NCI-H128 (cell line): Measurements from ENCODE around the gene LYSET.
"Not testable (repeated sequence)": the region's sequence is repeated elsewhere in the genome, so short reads cannot be mapped to it uniquely, and the experiment has no call there.

Experiments used
- DNase-seq: peaks from one replicate; lab custom pipeline; 2025; ENCODE audit not compliant: unreplicated experiment; lab: John Stamatoyannopoulos, UW

Gene LYSET

DNA sequence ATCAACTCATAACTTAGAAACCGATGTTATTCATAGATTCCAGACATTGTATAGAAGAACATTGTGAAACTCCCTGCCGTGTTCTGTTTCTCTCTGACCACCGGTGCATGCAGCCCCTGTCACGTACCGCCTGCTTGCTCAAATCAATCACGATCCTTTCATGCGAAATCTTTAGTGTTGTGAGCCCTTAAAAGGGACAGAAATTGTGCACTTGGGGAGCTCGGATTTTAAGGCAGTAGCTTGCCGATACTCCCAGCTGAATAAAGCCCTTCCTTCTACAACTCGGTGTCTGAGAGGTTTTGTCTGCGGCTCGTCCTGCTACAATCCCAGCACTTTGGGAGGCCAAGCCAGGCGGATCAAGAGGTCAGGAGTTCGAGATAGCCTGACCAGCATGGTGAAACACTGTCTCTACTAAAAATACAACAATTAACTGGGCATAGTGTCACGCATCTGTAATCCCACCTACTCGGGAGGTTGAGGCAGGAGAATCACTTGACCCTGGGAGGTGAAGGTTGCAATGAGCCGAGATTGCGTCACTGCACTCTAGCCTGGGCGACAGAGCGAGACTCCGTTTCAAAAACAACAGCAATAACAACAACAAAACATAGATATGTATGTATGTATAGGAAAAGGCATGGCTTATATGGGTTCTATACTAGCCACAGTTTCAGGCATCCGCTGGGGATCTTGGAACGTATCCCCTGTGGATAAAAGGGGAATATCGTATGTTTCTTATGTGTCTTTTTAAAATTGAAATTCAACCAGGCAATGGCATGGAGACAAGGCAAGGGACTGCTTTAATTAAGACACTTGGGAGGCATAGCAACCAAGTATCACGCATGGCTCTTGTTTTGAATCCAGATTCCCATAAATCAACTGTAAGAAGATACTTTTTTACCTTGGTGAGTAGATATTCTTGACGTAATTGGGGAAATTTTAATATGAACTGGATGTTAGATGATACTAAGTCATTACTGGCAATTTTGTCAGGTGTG lies 19.5 kb upstream of the LYSET start:
- not testable (repeated sequence) for DNase-seq

DNA sequence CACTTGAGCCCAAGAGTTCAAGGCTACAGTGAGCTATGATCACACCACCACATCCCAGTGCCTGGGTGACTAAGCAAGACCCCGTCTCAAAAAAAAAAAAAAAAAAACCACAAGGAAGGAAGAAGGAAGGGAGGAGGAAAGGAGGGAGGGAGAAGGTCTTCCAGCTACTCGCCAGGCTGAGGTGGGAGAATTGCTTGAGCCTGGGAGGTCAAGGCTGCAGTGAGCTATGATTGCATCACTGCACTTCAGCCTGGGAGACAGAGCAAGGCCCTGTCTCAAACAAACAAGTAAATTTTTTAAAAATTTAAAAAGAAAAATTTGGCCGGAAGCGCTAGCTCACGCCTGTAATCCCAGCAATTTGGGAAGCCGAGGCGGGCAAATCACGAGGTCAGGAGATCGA lies 16.5 kb upstream of the LYSET start:
- DNase-seq: not testable (repeated sequence)

DNA sequence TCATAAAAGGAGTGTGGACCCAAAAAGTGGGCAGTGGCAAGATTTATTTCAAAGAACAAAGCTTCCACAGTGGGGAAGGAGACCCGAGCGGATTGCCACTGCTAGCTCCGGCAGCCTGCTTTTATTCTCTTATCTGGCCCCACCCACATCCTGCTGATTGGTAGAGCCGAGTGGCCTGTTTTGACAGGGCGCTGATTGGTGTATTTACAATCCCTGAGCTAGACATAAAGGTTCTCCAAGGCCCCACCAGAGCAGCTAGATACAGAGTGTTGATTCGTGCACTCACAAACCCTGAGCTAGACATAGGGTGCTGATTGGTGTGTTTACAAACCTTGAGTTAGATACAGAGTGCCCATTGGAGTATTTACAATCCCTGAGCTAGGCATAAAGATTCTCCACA lies 15.5 kb upstream of the LYSET start:
- not testable (repeated sequence) for DNase-seq

DNA sequence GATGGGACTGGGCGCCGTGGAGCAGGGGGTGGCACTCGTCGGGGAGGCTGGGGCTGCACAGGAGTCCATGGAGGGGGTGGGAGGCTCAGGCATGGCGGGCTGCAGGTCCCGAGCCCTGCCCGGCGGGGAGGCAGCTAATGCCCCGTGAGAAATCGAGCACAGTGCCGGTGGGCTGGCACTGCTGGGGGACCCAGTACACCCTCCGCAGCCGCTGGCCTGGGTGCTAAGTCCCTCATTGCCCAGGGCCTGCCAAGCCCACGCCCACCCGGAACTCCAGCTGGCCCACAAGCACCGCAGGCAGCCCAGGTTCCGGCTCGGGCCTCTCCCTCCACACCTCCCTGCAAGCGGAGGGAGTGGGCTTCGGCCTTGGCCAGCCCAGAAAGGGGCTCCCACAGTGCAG lies 15.0 kb upstream of the LYSET start:
- not testable (repeated sequence) for DNase-seq

DNA sequence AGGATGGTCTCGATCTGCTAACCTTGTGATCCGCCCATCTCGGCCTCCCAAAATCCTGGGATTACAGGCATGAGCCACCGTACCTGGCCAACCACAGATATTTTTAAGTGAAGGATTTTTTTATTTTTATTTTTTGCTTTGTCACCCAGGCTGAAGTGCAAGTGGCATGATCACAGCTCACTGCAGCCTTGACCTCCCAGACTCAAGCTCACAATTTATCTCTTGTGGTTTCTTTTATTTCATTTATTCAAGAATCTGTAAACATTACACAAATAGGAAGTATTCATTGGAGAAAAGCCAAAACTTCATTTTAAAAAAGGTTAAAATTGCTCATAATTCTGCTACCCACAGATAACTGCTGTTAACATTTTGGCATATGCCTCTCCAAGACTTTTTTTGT lies 13.7 kb upstream of the LYSET start:
- DNase-seq: no peak

DNA sequence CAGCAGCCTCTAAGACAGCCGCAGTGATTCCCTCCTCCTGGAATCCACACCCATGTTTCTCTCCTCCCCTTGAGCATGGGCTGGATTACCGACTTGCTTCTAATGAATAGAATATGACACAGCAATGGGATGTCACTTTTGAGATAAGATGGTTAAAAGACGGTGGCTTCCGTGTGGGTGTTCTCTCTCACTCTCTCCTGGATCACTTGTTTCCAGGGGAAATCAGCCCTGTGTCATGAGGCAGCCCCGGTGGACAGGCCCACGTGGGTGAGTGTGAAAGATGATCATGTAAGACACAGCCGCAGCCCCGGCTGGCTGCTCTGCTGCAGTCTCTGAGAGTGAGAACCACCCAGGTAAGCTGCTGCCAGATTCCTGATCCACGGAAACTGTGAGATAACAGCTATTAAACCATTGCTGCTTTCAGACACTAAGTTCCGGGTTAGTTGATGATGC lies 11.1 kb upstream of the LYSET start:
- no peak for DNase-seq

DNA sequence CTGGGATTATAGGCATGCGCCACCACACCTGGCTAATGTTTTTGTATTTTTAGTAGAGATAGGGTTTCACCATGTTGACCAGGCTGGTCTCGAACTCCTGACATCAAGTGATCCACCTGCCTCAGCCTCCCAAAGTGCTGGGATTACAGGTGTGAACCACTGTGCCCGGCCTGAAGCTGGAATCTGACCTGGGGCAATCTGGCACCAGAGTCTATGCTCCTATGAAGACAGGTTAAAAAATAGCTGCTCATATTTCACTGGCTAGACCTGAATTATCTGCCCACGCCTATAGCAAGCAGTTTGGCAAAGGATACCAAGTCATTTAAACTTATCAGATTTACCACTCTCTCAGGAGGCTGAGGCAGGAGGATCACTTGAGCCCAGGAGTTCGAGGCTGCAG lies 10.4 kb upstream of the LYSET start:
- DNase-seq: not testable (repeated sequence)

DNA sequence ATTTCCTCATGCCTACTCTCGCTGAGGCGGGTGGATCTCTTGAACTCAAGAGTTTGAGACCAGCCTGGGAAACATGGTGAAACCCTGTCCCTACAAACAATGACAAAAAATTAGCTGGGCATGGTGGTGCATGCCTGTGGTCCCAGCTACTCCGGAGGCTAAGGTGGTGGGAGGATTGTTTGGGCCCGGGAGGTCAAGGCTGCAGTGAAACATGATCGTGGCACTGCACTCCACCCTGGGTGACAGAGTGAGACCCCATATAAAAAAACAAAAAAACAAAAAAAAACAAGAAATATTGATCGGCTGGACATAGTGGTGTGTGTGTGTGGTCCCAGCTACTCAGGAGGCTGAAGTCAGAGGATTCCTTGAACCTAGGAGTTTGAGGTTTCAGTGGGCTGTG lies 9.6 kb upstream of the LYSET start:
- no peak for DNase-seq

DNA sequence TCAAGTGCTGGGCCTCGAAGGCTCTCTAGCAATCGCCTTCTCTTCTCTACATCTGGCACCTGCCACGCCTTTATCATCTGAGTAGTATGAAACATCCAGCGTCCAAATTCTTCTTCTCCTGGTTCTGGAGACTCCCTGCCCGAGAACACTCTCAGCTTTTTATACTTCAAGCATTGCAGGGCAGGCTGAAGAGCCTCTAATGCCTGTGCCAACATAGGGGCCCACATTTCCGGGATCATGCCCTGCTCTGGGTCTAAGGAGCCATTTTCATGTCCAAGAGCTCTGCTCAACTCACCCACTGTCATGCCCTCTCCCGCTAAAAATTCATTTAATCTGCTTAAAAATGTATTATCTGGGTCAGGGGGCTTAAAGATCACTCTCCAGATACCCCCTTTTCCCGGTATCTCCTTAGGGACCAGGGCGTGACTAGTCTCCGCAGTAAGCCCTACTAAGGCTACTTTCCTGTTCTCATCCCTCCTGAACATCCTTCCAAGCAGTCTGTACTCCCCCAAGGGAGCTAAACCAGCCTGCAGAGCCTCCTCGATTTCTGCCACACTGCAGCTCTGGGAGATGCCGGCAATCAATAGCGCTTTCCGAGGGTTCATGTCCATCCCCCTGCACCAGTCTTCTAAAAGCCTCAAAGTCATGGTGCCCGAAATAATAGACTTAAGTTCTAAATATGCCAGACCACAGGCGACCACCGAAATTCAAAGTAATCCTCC lies 1.4 kb upstream of the LYSET start:
- DNase-seq: no peak

DNA sequence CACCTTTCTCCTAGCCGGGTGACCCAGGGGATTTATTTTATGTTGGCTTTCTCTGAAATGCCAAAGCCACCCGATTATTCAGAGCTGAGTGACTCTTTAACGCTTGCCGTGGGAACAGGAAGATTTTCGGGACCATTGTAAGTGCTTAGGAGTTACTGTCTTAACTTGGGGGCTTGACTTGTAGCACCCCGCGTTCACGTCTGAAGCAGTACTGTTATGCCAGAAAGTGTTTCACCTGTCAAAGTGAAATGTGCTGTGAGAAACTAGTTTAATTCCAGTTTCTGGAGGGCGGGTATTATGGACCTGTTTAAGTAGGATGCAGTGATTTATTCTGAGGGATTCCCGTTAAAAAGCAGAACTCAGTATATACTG lies 218 bp downstream of the LYSET start:
- DNase-seq: no peak

DNA sequence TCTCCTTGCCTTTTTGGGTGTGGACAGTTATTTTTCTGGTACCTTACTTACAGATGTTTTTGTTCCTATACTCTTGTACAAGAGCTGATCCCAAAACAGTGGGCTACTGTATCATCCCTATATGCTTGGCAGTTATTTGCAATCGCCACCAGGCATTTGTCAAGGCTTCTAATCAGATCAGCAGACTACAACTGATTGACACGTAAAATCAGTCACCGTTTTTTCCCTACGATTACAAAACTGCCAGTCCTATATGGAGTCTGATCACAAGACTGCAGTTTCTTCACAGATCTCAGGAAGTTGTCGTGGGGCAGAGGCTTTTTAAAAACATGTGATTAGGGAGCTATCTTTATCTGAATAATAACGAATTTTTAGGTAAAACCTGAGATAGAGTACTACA lies 1.3 kb downstream of the LYSET start:
- no peak for DNase-seq

DNA sequence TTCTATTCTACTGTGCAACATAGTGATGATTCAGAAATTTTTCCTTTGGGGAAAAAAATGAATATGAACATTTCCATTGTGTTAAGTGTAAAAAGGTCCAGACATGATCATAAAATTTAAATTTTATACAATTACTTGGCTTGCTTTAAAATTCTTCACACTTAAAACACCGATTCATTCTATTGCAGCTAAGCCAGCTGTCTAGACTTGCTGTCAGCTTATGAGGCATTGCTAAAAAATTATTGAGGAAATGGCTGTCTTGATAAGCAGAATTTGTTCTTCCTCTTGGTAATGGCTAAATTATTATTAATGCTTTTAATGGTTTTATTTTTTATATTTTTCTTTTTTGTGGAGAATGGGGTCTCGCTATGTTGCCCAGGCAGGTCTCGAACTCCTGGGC lies 1.8 kb downstream of the LYSET start:
- DNase-seq: no peak

DNA sequence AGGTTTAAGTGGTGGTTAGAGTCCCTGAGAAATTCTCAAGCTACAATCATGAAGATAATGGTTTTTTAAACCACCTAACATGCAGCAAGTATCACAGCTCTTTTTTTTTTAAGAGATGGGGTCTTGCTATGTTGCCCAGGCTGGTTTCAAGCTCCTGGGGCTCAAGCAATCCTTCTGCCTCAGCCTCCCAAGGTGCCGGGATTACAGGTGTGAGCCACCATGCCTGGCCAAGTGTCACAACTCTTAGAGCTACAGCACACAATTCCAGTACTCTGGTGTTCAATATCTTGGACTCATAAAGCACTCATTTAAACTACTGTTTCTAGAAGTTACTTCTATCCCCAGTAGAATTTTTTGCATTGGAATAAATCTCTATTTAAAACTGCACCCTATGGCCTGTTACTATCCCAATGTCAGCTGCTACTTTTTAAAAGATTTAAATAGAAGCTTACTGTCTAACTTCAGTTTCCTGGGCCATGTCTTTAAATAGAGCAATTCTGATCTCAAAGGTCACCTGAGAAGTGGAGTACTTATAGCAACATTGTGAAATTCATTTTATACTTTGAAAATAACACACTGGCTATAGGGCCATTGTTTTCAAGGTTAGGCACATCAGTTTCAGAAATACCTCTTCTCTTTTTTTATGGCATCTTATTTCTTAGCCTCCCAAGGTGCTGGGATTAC lies 10.3 kb downstream of the LYSET start:
- no peak for DNase-seq

DNA sequence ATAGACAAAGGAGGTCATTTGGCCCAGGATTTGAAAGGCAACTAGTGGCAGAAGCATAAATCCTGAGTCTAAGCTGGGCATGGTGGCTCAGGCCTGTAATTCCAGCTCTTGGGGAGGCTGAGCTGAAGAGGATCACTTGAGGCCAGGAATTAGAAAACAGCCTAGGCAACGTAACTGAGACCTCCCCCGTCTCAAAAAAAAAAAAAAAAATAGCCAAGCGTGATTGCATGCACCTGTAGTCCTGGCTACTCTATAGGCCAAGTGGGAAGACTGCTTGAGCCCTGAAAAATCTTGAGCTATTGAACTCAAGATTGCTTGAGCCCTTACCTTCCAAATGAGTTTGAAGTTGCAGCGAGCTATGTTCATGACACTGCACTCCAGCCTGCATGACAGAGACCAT lies 13.9 kb downstream of the LYSET start:
- no peak for DNase-seq

DNA sequence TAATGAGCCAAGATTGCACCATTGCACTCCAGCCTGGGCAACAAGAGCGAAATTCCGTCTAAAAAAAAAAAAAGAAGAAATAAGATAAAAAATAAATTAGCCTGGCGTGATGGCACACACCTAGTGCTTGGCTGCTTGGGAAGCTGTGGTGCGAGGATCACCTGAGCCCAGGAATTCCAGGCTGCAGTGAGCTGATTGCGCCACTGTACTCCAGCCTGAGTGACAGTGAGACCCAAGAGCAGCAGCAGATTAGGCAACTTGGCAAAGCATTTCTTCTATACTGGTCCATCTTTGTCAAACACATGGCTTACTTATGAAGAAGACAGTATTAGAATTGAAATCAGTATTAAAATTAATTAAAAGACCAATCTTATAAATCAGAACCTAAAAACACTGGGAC lies 15.4 kb downstream of the LYSET start:
- DNase-seq: no peak

DNA sequence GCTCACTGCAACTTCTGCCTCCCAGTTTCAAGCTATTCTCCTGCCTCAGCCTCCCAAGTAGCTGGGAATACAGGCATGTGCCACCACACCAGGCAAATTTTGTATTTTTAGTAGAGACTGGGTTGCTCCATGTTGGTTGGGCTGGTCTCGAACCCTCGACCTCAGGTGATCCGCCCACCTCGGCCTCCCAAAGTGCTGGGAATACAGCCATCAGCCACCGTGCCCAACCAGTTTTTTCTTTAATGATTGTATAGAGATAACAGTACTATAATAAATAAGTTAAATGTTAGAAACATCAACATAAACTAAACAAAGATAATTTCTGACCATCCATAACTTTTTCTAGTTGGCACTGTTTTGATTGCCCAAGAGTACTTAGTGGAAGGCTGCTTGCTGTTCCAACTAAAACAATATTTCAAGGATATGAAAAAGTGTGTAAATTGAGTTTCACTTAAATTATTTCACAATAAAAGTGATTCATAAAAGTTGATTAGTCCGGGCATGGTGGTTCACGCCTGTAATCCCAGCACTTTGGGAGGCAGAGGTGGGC lies 16.1 kb downstream of the LYSET start:
- no peak for DNase-seq

DNA sequence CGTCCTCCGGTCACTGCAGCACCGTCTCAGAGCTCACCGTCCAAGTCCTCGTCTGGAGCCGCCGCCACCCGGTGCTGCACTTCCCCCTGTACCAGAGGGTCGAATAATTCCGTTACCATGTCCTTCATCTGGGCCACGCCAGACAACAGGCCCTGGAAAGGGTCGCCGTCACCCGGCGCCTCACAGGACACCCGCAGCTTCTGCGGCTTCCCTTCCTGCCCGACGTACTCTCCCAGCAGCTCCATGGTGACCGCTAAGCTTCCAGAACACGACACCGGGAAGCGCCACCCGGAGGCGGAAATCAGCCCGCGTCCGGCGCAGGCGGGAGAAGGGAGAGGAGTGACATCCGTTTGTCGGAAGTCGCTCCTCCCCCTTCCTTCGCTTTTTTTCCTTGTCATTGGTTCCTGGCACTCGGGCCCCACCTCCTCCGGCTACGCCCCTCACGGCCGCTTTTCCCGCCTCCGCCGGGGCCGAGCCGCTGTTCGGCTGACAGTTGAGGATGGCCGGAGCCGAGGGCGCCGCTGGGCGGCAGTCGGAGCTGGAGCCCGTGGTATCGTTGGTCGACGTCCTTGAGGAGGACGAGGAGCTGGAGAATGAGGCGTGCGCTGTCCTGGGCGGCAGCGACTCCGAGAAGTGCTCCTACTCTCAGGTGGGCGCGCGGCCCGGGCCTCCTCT lies 21.8 kb downstream of the LYSET start, which contains the start of the genes GON7 and UBR7:
TSS of gene GON7 (minus strand) at position 273 of the 675 bp plus-strand sequence. CDS start at position 245, 28 bp downstream.
TSS of gene UBR7 (plus strand) at position 464 of the 675 bp plus-strand sequence. CDS start at position 500, 36 bp downstream.
- peak; percentile 97 for DNase-seq

DNA sequence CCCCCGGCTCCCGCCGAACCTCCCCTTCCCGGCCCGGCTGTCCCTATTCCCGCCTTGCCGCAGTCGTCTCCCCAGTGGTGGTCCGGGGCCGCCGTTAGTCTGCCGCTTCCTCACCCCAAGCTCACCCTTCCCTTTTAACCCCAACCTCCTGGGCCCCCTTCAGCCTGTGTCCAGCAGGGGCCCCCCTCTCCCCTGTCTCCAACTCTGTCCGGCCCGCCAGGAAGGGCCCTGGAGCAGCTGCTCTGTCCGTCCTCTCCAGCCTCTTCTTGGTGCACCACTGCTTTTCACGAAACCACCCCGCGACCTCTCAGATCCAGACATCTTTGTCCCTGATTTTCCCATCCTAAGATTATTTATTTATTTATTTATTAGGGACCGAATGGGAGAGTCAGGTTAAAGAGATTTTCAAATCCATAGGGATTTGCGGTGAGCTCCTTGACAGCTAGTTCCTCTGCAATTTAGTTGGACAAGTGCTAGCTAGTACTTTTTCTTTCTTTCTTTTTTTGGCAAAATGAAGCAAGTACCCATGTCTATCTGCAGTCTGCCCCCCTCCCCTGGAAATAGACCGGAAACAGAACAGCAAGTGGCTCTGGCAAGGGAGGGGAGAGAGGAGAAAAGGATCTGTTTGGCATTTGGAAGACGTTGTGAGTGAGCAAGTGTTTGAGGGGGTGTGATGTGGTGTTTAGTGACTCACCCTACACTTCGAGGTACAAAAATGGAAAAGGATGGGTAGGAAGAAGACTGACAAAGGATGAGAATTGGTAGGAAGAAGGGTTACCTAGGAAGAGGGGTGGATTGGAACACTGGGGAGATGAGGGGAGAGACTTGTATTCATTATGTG lies 22.6 kb downstream of the LYSET start:
- DNase-seq: no peak

DNA sequence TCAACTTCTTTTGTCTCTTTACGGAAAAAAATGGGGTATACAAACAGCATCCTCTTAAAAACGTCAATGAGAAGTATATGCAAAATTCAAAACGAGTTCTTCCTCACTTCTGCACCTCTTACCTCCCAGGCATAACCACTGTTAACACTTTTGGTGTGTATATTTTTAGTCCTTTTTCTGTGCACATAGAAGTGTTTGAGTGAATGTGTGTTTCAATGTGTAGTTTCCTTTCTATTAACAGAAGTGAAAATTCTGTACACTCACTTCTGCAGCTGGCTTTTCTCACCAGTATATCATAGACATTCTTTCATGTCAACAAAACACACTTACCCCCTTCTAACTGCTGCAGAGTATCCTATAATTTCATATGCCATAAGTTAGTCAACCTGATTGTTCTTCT lies 27.3 kb downstream of the LYSET start:
- DNase-seq: no peak

DNA sequence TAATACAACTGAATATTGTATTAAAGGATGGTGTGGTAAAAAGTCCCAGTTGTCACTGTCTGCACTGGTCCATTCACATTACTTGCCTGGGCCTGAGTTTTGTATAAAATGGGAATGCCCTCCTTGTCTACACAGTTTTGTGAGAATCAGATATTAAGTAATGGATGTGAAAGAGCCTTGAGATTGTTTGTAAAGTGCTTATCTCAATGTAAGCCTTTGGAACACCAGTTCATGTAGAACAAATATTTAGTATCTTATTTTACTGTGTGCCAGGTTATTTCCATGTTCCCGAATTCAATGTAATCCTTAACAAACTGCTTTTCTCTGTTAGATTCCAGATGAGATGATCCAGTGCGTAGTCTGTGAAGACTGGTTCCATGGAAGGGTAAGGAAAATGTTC lies 29.5 kb downstream of the LYSET start:
- no peak for DNase-seq
